Esophagus muscularis mucosa (tissue), 4 donors: ENCODE results near the gene HMGN1. TPM values are rescaled to one million over a fixed set of nuclear protein-coding genes. Genes with fewer than 3 reads are reported as not detected.

Source experiments
- DNase-seq: peaks from one replicate; pipeline ENCODE4 v3.0.0-alpha.2; 2017; ENCODE audit errors: extremely low spot score
- H3K27ac ChIP-seq, 4 donors: fragments of 200-600 bp; sonication (generic); replicated peaks in 1 of 4; 1 replicate in 3 of 4; 2 replicates in 1 of 4; pipeline ENCODE4 v1.5.1; 2016 to 2019; ENCODE audit warnings: mild to moderate bottlenecking in 1 of 4
- H3K27me3 ChIP-seq, 4 donors: fragments of 200-600 bp; sonication (generic); one replicate each; pipeline versions ENCODE4 v1.5.1 to v1.6.0; 2016 to 2019
- H3K36me3 ChIP-seq, 4 donors: fragments of 200-600 bp; sonication (generic); one replicate each; pipeline ENCODE4 v1.5.1; 2016 to 2019
- H3K4me1 ChIP-seq, 4 donors: fragments of 200-600 bp; sonication (generic); one replicate each; pipeline ENCODE4 v1.5.1; 2016 to 2019
- H3K4me3 ChIP-seq, 4 donors: fragments of 200-600 bp; sonication (generic); 1 replicate in 2 of 4; 2 replicates in 2 of 4; pipeline ENCODE4 v1.5.1; 2016 to 2019; ENCODE audit warnings: mild to moderate bottlenecking in 4 of 4, moderate library complexity in 1 of 4
- H3K9me3 ChIP-seq, 4 donors: fragments of 200-600 bp; sonication (generic); 1 replicate in 3 of 4; 2 replicates in 1 of 4; pipeline ENCODE4 v1.5.1; 2016 to 2019
- CTCF ChIP-seq, 3 experiments: fragments of 200-600 bp in 2 of 3; fragments of 450-650 bp in 1 of 3; sonication (generic) in 2 of 3; IDR thresholded peaks; one replicate each; pipeline ENCODE4 v1.5.1; 2017 to 2019; ENCODE audit warnings: antibody characterized with exemption in 3 of 3, mild to moderate bottlenecking in 2 of 3, moderate library complexity in 1 of 3
- EP300 ChIP-seq: sonication (generic); formaldehyde crosslinking; IDR thresholded peaks from one replicate; pipeline ENCODE4 v1.6.1; 2017; ENCODE audit warnings: antibody characterized with exemption
- POLR2A ChIP-seq: fragments of 450-650 bp; IDR thresholded peaks from one replicate; pipeline ENCODE4 v1.6.1; 2017; ENCODE audit warnings: antibody characterized with exemption, moderate library complexity, mild to moderate bottlenecking, low read depth
- POLR2AphosphoS5 ChIP-seq, 2 donors: sonication (generic); formaldehyde crosslinking; IDR thresholded peaks; one replicate each; pipeline ENCODE4 v1.6.1; 2017; ENCODE audit warnings: antibody characterized with exemption in 2 of 2
- WGBS: methylation state at CpG from one replicate; pipeline ENCODE4 v1.1.5; 2018; 5-methylcytosine and 5-hydroxymethylcytosine counted together
- intact Hi-C: fragments of 100-400 bp; cut with DNase I; formaldehyde crosslinking; loops from one replicate; pipeline ENCODE4 v1.15.1; 2023
- total RNA-seq, 4 donors: library from RNA; depleted of rRNA; stranded (reverse); fragments of >200 nt; gene quantifications; one replicate each; pipeline versions ENCODE4 v1.1.0 to v1.2.1, GENCODE V29; 2016

Gene HMGN1
- total RNA-seq, 4 donors from 2014 or later: 69.1 to 77.4 (median 72.1) TPM

- Histone ChIP-seq H3K4me3 (no peak overlapping the region), H3K36me3 (no peaks in the 10 kb centered on the region), H3K27me3 (no peaks in the 10 kb centered on the region), H3K27ac (peak overlapping the region; percentile 76 to 86 (median 82)), H3K9me3 (no peaks in the 10 kb centered on the region), H3K4me1 (peaks cover 22 to 71% (median 52%) of the 10 kb centered on the region in 4 donors)
- WGBS: 71% methylated on average over 8 of the region's 8 CpGs
- intact Hi-C loops: no loop called here
- no peak for TF ChIP-seq POLR2A
- no peak for TF ChIP-seq EP300
- no peak for TF ChIP-seq CTCF (IDR thresholded peaks at IDR 0.05)
- TF ChIP-seq POLR2AphosphoS5 (IDR thresholded peaks at IDR 0.05): no peak
- DNase-seq: no peak
These were observed 30.6 kb downstream of the HMGN1 start for GRCh38 chr21:39318091-39318959.

GRCh38 chr21:39317134-39318090 is 31.5 kb downstream of the HMGN1 start:
- H3K27ac ChIP-seq: peak overlapping the region in 3 of 4 donors; percentile 2 to 76 (median 28)
- no peak for DNase-seq
- 69% methylated on average over 11 of the region's 11 CpGs for WGBS
- no peaks in the 10 kb centered on the region for H3K9me3 ChIP-seq
- H3K36me3 ChIP-seq: no peaks in the 10 kb centered on the region
- H3K4me3 ChIP-seq: no peak overlapping the region
- TF ChIP-seq EP300: no peak
- no peak for TF ChIP-seq POLR2AphosphoS5 (IDR thresholded peaks at IDR 0.05)
- no peak for TF ChIP-seq CTCF (IDR thresholded peaks at IDR 0.05)
- intact Hi-C loops: no loop called here
- H3K4me1 ChIP-seq: peaks cover 22 to 71% (median 52%) of the 10 kb centered on the region in 4 donors
- no peaks in the 10 kb centered on the region for H3K27me3 ChIP-seq

- Histone ChIP-seq H3K27me3 (no peaks in the 10 kb centered on the region), H3K4me3 (no peak overlapping the region), H3K36me3 (peaks cover 0 to under 1% (median 0%) of the 10 kb centered on the region in 4 donors), H3K4me1 (peaks cover 27 to 69% (median 53%) of the 10 kb centered on the region in 4 donors), H3K27ac (peak overlapping the region in 2 of 4 donors; percentile 28 to 76), H3K9me3 (no peaks in the 10 kb centered on the region)
- TF ChIP-seq POLR2AphosphoS5 (IDR thresholded peaks at IDR 0.05): no peak
- TF ChIP-seq CTCF (IDR thresholded peaks at IDR 0.05): no peak
- TF ChIP-seq POLR2A: no peak
- no peak for TF ChIP-seq EP300
- 86% methylated on average over 6 of the region's 6 CpGs for WGBS
- intact Hi-C loops: no loop called here
- DNase-seq: no peak
These were observed 32.2 kb downstream of the HMGN1 start for GRCh38 chr21:39316729-39317128.

- DNase-seq: no peak
- no peak overlapping the region for H3K4me3 ChIP-seq
- H3K4me1 ChIP-seq: peaks cover 36 to 69% (median 53%) of the 10 kb centered on the region in 4 donors
- H3K27ac ChIP-seq: peak overlapping the region in 1 of 4 donors; percentile 99
- TF ChIP-seq POLR2A: no peak
- no peak for TF ChIP-seq EP300
- TF ChIP-seq CTCF (IDR thresholded peaks at IDR 0.05): no peak
- TF ChIP-seq POLR2AphosphoS5 (IDR thresholded peaks at IDR 0.05): no peak
- 85% methylated on average over 9 of the region's 9 CpGs for WGBS
- intact Hi-C loops: no loop called here
- H3K9me3 ChIP-seq: no peaks in the 10 kb centered on the region
- no peaks in the 10 kb centered on the region for H3K27me3 ChIP-seq
- H3K36me3 ChIP-seq: peaks cover 0 to 10% (median 4%) of the 10 kb centered on the region in 4 donors
These were observed 33.1 kb downstream of the HMGN1 start for GRCh38 chr21:39315603-39316445.
